ENCODE data around the gene GDAP1L1. TPM values are rescaled to one million over a fixed set of nuclear protein-coding genes. Genes with fewer than 3 reads are reported as not detected.

GDAP1L1 gene
- polyA plus RNA-seq, 1 of the 3 experiments (the other 2 are of a cell fraction): 0.30 TPM

- no peaks in the 10 kb centered on the region for H3K9me2 ChIP-seq
- no peaks in the 10 kb centered on the region for H3K27me3 ChIP-seq (ENCODE audit: insufficient read depth)
- H3K9ac ChIP-seq: no peak overlapping the region
- TF ChIP-seq EP300 (IDR thresholded peaks at IDR 0.05; ENCODE audit: borderline replicate concordance in 1 of 2, low read depth in 1 of 2, low read length in 1 of 2) (no peak), ELF1 (IDR thresholded peaks at IDR 0.05) (no peak), FOSL2 (IDR thresholded peaks at IDR 0.05; ENCODE audit: borderline replicate concordance, low read depth) (no peak), EZH2phosphoT487 (IDR thresholded peaks at IDR 0.05; ENCODE audit: borderline replicate concordance, low read depth) (no peak), TEAD4 (IDR thresholded peaks at IDR 0.05; ENCODE audit: borderline replicate concordance, insufficient read depth) (no peak), POLR2AphosphoS5 (IDR thresholded peaks at IDR 0.05; ENCODE audit: low read depth, low read length) (no peak), FOXJ3 (CRISPR knock-in tag; IDR thresholded peaks at IDR 0.05) (no peak), FOXM1 (IDR thresholded peaks at IDR 0.05; ENCODE audit: low read depth) (no peak), MEF2A (IDR thresholded peaks at IDR 0.05; ENCODE audit: borderline replicate concordance, low read depth) (no peak), NRF1 (IDR thresholded peaks at IDR 0.05; ENCODE audit: low read depth, low read length) (no peak), TCF12 (IDR thresholded peaks at IDR 0.05) (no peak), SIN3A (IDR thresholded peaks at IDR 0.05; ENCODE audit: borderline replicate concordance, low read depth, low read length) (no peak)
- TF ChIP-seq, protein P1, sequence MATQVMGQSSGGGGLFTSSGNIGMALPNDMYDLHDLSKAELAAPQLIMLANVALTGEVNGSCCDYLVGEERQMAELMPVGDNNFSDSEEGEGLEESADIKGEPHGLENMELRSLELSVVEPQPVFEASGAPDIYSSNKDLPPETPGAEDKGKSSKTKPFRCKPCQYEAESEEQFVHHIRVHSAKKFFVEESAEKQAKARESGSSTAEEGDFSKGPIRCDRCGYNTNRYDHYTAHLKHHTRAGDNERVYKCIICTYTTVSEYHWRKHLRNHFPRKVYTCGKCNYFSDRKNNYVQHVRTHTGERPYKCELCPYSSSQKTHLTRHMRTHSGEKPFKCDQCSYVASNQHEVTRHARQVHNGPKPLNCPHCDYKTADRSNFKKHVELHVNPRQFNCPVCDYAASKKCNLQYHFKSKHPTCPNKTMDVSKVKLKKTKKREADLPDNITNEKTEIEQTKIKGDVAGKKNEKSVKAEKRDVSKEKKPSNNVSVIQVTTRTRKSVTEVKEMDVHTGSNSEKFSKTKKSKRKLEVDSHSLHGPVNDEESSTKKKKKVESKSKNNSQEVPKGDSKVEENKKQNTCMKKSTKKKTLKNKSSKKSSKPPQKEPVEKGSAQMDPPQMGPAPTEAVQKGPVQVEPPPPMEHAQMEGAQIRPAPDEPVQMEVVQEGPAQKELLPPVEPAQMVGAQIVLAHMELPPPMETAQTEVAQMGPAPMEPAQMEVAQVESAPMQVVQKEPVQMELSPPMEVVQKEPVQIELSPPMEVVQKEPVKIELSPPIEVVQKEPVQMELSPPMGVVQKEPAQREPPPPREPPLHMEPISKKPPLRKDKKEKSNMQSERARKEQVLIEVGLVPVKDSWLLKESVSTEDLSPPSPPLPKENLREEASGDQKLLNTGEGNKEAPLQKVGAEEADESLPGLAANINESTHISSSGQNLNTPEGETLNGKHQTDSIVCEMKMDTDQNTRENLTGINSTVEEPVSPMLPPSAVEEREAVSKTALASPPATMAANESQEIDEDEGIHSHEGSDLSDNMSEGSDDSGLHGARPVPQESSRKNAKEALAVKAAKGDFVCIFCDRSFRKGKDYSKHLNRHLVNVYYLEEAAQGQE (IDR thresholded peaks at IDR 0.05; ENCODE audit: low read depth, low read length): no peak
- TF ChIP-seq, protein P2, sequence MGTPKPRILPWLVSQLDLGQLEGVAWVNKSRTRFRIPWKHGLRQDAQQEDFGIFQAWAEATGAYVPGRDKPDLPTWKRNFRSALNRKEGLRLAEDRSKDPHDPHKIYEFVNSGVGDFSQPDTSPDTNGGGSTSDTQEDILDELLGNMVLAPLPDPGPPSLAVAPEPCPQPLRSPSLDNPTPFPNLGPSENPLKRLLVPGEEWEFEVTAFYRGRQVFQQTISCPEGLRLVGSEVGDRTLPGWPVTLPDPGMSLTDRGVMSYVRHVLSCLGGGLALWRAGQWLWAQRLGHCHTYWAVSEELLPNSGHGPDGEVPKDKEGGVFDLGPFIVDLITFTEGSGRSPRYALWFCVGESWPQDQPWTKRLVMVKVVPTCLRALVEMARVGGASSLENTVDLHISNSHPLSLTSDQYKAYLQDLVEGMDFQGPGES (IDR thresholded peaks at IDR 0.05; ENCODE audit: low read depth, low read length): no peak
- TF ChIP-seq, protein P3, sequence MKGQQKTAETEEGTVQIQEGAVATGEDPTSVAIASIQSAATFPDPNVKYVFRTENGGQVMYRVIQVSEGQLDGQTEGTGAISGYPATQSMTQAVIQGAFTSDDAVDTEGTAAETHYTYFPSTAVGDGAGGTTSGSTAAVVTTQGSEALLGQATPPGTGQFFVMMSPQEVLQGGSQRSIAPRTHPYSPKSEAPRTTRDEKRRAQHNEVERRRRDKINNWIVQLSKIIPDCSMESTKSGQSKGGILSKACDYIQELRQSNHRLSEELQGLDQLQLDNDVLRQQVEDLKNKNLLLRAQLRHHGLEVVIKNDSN (IDR thresholded peaks at IDR 0.05; ENCODE audit: borderline replicate concordance, low read depth): no peak
- TF ChIP-seq, protein P4, sequence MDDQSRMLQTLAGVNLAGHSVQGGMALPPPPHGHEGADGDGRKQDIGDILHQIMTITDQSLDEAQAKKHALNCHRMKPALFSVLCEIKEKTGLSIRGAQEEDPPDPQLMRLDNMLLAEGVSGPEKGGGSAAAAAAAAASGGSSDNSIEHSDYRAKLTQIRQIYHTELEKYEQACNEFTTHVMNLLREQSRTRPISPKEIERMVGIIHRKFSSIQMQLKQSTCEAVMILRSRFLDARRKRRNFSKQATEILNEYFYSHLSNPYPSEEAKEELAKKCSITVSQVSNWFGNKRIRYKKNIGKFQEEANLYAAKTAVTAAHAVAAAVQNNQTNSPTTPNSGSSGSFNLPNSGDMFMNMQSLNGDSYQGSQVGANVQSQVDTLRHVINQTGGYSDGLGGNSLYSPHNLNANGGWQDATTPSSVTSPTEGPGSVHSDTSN (IDR thresholded peaks at IDR 0.05): no peak
- TF ChIP-seq, protein P5, sequence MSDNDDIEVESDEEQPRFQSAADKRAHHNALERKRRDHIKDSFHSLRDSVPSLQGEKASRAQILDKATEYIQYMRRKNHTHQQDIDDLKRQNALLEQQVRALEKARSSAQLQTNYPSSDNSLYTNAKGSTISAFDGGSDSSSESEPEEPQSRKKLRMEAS (IDR thresholded peaks at IDR 0.05; ENCODE audit: low read depth): no peak
- TF ChIP-seq, protein P6, sequence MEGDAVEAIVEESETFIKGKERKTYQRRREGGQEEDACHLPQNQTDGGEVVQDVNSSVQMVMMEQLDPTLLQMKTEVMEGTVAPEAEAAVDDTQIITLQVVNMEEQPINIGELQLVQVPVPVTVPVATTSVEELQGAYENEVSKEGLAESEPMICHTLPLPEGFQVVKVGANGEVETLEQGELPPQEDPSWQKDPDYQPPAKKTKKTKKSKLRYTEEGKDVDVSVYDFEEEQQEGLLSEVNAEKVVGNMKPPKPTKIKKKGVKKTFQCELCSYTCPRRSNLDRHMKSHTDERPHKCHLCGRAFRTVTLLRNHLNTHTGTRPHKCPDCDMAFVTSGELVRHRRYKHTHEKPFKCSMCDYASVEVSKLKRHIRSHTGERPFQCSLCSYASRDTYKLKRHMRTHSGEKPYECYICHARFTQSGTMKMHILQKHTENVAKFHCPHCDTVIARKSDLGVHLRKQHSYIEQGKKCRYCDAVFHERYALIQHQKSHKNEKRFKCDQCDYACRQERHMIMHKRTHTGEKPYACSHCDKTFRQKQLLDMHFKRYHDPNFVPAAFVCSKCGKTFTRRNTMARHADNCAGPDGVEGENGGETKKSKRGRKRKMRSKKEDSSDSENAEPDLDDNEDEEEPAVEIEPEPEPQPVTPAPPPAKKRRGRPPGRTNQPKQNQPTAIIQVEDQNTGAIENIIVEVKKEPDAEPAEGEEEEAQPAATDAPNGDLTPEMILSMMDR (IDR thresholded peaks at IDR 0.05): no peak
- H3K79me2 ChIP-seq (ENCODE audit: insufficient read depth): no peaks in the 10 kb centered on the region
- no peaks in the 10 kb centered on the region for H3K9me3 ChIP-seq
- H2AFZ ChIP-seq (ENCODE audit: low read depth): no peak overlapping the region
- no peak overlapping the region for H3K4me3 ChIP-seq (ENCODE audit: low read depth in 2 of 2, low read length in 1 of 2)
- DNase-seq: no peak
- H3F3A ChIP-seq (replicated peaks; ENCODE audit: insufficient read depth): no peaks in the 10 kb centered on the region
- no peak overlapping the region for H3K27ac ChIP-seq (ENCODE audit: low read depth in 2 of 2, low read length in 1 of 2)
- H3K4me1 ChIP-seq (ENCODE audit: control insufficient read depth in 1 of 2, insufficient read depth in 2 of 2, low read depth in 1 of 2, low read length in 1 of 2): no peaks in the 10 kb centered on the region
- H3K36me3 ChIP-seq (replicated peaks in 1 of 2; ENCODE audit: control insufficient read depth in 1 of 2, insufficient read depth in 2 of 2, low read length in 1 of 2): peaks cover 2 to 3% of the 10 kb centered on the region in 2 experiments
- no peaks in the 10 kb centered on the region for H4K20me1 ChIP-seq (ENCODE audit: insufficient read depth)
- 72% methylated on average over 5 of the region's 5 CpGs for WGBS (ENCODE audit: low lambda C conversion rate)
- POLR2A ChIA-PET: no interaction called here
- H3K4me2 ChIP-seq: no peak overlapping the region
- CTCF ChIA-PET: interaction anchor here (0.8 to 1.0 kb wide), 3 partner anchors 9 to 87 kb away, joined by 3 to 4 read pairs (median 3); partner anchors contain the start of gene FITM2
Observed at GRCh38 chr20:44302026-44302669, 55.0 kb downstream of the GDAP1L1 start.

All from SK-N-SH (cell line).